Measurements from ENCODE around the gene SLC10A7.

- TF ChIP-seq ZNF274 (IDR thresholded peaks at IDR 0.05; ENCODE audit: low read depth, low read length) = no peak
- no peak for TF ChIP-seq SUZ12 (IDR thresholded peaks at IDR 0.05; ENCODE audit: extremely low read depth, insufficient read depth, insufficient read length)
Observed at GRCh38 chr4:146349306-146349705, 172.4 kb downstream of the SLC10A7 start.
